ENCODE data around the gene IGFBP5.

DNA sequence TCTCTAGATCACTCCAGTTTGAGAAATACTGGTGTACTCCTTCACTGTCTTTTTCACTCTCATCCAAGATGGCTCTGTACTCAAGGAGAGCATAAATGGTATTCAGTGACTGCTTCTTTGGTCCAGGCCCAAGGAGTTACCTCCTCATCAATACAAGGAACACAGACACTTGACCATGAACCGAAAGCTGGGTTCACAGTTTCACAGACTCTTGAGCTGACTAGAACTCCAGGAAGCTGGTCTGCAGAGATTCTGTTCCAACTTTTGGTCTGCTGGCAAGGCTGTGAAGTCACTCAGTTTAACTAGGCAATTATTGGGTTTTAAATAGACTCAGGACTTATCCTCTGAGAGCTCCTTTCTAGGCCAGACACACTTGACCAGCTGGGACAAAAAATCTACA is 7.4 kb upstream of the IGFBP5 start:
- TF ChIP-seq, protein P1, sequence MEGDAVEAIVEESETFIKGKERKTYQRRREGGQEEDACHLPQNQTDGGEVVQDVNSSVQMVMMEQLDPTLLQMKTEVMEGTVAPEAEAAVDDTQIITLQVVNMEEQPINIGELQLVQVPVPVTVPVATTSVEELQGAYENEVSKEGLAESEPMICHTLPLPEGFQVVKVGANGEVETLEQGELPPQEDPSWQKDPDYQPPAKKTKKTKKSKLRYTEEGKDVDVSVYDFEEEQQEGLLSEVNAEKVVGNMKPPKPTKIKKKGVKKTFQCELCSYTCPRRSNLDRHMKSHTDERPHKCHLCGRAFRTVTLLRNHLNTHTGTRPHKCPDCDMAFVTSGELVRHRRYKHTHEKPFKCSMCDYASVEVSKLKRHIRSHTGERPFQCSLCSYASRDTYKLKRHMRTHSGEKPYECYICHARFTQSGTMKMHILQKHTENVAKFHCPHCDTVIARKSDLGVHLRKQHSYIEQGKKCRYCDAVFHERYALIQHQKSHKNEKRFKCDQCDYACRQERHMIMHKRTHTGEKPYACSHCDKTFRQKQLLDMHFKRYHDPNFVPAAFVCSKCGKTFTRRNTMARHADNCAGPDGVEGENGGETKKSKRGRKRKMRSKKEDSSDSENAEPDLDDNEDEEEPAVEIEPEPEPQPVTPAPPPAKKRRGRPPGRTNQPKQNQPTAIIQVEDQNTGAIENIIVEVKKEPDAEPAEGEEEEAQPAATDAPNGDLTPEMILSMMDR (IDR thresholded peaks at IDR 0.05), result no peak
- TF ChIP-seq POLR2A (IDR thresholded peaks at IDR 0.05), result no peak

Data from stomach (tissue), 4 donors.